HL-60 (cell line): Measurements from ENCODE around the gene ZNF559.

Experiments used
- DNase-seq, 2 experiments: peaks; one replicate each; pipeline ENCODE4 v3.0.0-alpha.2; 2010 to 2020; ENCODE audit warnings: low read depth in 1 of 2, low spot score in 1 of 2
- H3K27ac ChIP-seq: fragments of 250-450 bp; sonication (Bioruptor Pico); replicated peaks from 2 replicates; pipeline ENCODE4 v1.5.1; 2020; ENCODE audit warnings: mild to moderate bottlenecking, moderate library complexity
- H3K27me3 ChIP-seq: fragments of 250-450 bp; sonication (Bioruptor Pico); 2 replicates; pipeline ENCODE4 v1.5.1; 2021; ENCODE audit warnings: mild to moderate bottlenecking, moderate library complexity; ENCODE audit not compliant: insufficient read depth, poor library complexity, severe bottlenecking
- H3K4me3 ChIP-seq: replicated peaks from 2 replicates; pipeline ENCODE4 v1.5.1; 2011; ENCODE audit warnings: mild to moderate bottlenecking, control low read depth, low read length; ENCODE audit not compliant: insufficient read depth
- GABPA ChIP-seq: IDR thresholded peaks from 2 replicates; pipeline ENCODE4 v1.6.1; 2012; ENCODE audit warnings: low read depth
- POLR2AphosphoS5 ChIP-seq: IDR thresholded peaks from 2 replicates; pipeline ENCODE4 v1.6.1; 2012; ENCODE audit warnings: low read depth
- SPI1 ChIP-seq: IDR thresholded peaks from 2 replicates; pipeline ENCODE4 v1.6.1; 2012; ENCODE audit warnings: low read depth, mild to moderate bottlenecking, borderline replicate concordance
- TF ChIP-seq, protein P1 (sequence below): IDR thresholded peaks from one replicate; pipeline ENCODE4 v1.5.1; 2011; ENCODE audit warnings: low read length, control low read depth, inconsistent platforms; ENCODE audit not compliant: insufficient read depth
- TF ChIP-seq, protein P2 (sequence below): IDR thresholded peaks from 2 replicates; pipeline ENCODE4 v1.6.1; 2012; ENCODE audit warnings: low read depth; ENCODE audit not compliant: insufficient replicate concordance

The ZNF559 gene

DNA sequence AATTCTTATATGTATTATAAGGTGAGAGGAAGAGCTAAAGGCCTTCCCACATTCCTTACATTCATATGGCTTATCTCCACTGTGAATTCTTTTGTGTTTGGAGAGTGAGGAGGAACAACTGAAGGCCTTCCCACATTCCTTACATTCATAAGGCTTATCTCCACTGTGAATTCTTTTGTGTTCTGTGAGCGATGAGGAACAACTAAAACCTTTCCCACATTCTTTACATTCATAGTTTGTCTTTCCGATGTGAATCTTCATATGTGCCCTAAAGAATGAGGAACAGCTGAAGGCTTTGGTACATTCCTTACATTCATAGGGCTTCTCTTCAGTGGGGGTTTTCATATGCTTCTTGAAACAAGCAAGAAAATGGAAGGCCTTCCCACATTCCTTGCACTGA is 27.6 kb upstream of the ZNF559 start:
- H3K4me3 ChIP-seq, result no peak overlapping the region
- no peaks in the 10 kb centered on the region for H3K27me3 ChIP-seq
- H3K27ac ChIP-seq, result no peak overlapping the region
- no peak for DNase-seq
- TF ChIP-seq, protein P1, sequence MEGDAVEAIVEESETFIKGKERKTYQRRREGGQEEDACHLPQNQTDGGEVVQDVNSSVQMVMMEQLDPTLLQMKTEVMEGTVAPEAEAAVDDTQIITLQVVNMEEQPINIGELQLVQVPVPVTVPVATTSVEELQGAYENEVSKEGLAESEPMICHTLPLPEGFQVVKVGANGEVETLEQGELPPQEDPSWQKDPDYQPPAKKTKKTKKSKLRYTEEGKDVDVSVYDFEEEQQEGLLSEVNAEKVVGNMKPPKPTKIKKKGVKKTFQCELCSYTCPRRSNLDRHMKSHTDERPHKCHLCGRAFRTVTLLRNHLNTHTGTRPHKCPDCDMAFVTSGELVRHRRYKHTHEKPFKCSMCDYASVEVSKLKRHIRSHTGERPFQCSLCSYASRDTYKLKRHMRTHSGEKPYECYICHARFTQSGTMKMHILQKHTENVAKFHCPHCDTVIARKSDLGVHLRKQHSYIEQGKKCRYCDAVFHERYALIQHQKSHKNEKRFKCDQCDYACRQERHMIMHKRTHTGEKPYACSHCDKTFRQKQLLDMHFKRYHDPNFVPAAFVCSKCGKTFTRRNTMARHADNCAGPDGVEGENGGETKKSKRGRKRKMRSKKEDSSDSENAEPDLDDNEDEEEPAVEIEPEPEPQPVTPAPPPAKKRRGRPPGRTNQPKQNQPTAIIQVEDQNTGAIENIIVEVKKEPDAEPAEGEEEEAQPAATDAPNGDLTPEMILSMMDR, result no peak
- TF ChIP-seq GABPA (no peak), POLR2AphosphoS5 (no peak), SPI1 (no peak)
- TF ChIP-seq, protein P2, sequence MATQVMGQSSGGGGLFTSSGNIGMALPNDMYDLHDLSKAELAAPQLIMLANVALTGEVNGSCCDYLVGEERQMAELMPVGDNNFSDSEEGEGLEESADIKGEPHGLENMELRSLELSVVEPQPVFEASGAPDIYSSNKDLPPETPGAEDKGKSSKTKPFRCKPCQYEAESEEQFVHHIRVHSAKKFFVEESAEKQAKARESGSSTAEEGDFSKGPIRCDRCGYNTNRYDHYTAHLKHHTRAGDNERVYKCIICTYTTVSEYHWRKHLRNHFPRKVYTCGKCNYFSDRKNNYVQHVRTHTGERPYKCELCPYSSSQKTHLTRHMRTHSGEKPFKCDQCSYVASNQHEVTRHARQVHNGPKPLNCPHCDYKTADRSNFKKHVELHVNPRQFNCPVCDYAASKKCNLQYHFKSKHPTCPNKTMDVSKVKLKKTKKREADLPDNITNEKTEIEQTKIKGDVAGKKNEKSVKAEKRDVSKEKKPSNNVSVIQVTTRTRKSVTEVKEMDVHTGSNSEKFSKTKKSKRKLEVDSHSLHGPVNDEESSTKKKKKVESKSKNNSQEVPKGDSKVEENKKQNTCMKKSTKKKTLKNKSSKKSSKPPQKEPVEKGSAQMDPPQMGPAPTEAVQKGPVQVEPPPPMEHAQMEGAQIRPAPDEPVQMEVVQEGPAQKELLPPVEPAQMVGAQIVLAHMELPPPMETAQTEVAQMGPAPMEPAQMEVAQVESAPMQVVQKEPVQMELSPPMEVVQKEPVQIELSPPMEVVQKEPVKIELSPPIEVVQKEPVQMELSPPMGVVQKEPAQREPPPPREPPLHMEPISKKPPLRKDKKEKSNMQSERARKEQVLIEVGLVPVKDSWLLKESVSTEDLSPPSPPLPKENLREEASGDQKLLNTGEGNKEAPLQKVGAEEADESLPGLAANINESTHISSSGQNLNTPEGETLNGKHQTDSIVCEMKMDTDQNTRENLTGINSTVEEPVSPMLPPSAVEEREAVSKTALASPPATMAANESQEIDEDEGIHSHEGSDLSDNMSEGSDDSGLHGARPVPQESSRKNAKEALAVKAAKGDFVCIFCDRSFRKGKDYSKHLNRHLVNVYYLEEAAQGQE, result no peak

DNA sequence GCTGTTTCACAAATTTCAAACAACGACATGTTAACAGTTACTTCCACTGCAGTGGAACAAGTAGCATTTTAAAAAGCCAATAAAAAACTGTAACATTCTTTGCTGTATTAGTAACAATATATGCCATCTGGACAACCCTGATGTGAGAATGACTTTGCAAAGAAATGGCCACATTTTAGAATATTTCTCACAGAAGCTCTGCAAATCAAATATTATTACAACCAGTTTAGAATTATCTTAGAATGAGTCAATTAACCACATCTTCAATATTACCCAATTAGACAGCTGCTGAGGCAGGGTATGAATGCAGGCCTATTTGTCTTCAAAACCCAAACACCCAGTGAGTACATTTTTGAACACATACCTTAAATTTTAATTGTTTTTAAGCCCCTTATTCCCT is 17.5 kb upstream of the ZNF559 start:
- Histone ChIP-seq H3K27ac (no peak overlapping the region), H3K27me3 (no peaks in the 10 kb centered on the region), H3K4me3 (no peak overlapping the region)
- TF ChIP-seq POLR2AphosphoS5 (no peak), SPI1 (no peak), GABPA (no peak)
- TF ChIP-seq, protein P1, result no peak
- TF ChIP-seq, protein P2, result no peak
- no peak for DNase-seq

DNA sequence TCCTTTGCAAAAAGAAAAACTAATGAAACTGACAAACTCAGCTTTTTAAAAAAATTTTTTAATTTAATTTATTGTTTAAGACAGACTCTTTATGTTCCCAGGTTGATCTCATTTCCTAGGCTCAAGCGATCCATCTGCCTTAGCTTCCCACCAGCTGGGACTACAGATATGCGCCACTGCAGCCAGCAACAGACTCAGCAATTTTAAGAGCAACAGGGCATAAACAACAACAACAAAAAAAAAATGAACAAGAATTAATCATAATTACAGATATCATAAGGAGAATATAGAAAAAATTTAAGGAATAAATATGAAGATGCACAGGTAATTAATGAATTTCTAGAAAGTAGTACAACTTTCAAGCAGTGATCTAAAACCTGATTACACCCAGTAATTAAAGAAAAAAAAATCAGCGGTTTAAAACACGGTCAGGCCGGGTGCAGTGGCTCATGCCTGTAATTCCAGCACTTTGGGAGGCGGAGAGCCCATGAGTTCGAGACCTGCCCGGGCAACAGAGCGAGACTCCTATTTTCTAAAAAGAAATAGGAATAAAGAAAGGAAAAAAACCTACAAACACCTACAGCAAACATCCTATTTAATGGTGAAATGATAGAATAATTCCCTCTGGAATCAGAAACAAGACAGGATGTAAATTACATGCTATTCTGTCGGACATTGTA is 15.7 kb upstream of the ZNF559 start:
- H3K27ac ChIP-seq, result no peak overlapping the region
- TF ChIP-seq SPI1 (no peak), GABPA (no peak), POLR2AphosphoS5 (no peak)
- TF ChIP-seq, protein P2, result no peak
- TF ChIP-seq, protein P1, result no peak
- H3K27me3 ChIP-seq, result no peaks in the 10 kb centered on the region
- H3K4me3 ChIP-seq, result no peak overlapping the region
- DNase-seq, result no peak
